Lung (tissue), 12 donors: ENCODE results near the gene SPON2. TPM values are rescaled to one million over a fixed set of nuclear protein-coding genes. Genes with fewer than 3 reads are reported as not detected.

ENCODE experiments used
- ATAC-seq: fragments of 200-7000 bp; cut with Tn5 transposase; one replicate; pipeline ENCODE4 v1.9.1; 2020; ENCODE audit warnings: moderate number of reproducible peaks; ENCODE audit not compliant: insufficient read depth, low FRiP score
- DNase-seq, 3 donors: peaks; one replicate each; pipeline ENCODE4 v3.0.0-alpha.2; 2013 to 2017
- H3K27ac ChIP-seq, 2 donors: one replicate each; pipeline ENCODE4 v1.5.1; 2013; ENCODE audit warnings: mild to moderate bottlenecking in 2 of 2, moderate library complexity in 2 of 2, control low read depth in 1 of 2, inconsistent platforms in 1 of 2, low read depth in 1 of 2, low read length in 1 of 2
- H3K27me3 ChIP-seq, 3 donors: one replicate each; pipeline ENCODE4 v1.5.1; 2013; ENCODE audit warnings: low read length in 2 of 3; ENCODE audit not compliant: control insufficient read depth in 3 of 3, insufficient read depth in 3 of 3
- H3K36me3 ChIP-seq, 4 donors: one replicate each; pipeline ENCODE4 v1.5.1; 2013; ENCODE audit warnings: low read length in 4 of 4, mild to moderate bottlenecking in 1 of 4, moderate library complexity in 1 of 4; ENCODE audit not compliant: control insufficient read depth in 4 of 4, insufficient read depth in 4 of 4
- H3K4me1 ChIP-seq, 5 donors: one replicate each; pipeline ENCODE4 v1.5.1; 2013; ENCODE audit warnings: low read length in 5 of 5, mild to moderate bottlenecking in 2 of 5, moderate library complexity in 1 of 5; ENCODE audit not compliant: control insufficient read depth in 5 of 5, insufficient read depth in 5 of 5
- H3K4me3 ChIP-seq: one replicate; pipeline ENCODE4 v1.5.1; 2013; ENCODE audit warnings: mild to moderate bottlenecking, control low read depth, moderate library complexity
- H3K9ac ChIP-seq, 2 donors: one replicate each; pipeline ENCODE4 v1.5.1; 2013; ENCODE audit warnings: low read length in 2 of 2, control low read depth in 1 of 2; ENCODE audit not compliant: insufficient read depth in 1 of 2
- H3K9me3 ChIP-seq, 4 donors: one replicate each; pipeline ENCODE4 v1.5.1; 2013; ENCODE audit warnings: low read length in 3 of 4, mild to moderate bottlenecking in 1 of 4, moderate library complexity in 1 of 4; ENCODE audit not compliant: control insufficient read depth in 4 of 4, insufficient read depth in 3 of 4
- WGBS, 2 donors: extraction: QIAGEN DNeasy Blood & Tissue Kit; methylation state at CpG; one replicate each; pipeline ENCODE4 v1.1.7; 2013; 5-methylcytosine and 5-hydroxymethylcytosine counted together
- polyA plus RNA-seq, 2 donors: library from polyadenylated mRNA; stranded (reverse); fragments of 200-250 nt; gene quantifications; one replicate each; pipeline ENCODE4 v1.2.1, GENCODE V29; 2013
- total RNA-seq, 2 donors: library from RNA; depleted of rRNA in 1 of 2; stranded (reverse); fragments of >200 nt in 1 of 2; gene quantifications; one replicate each; pipeline ENCODE4 v1.2.1, GENCODE V29; 2014 to 2021
- TF ChIP-seq, protein P1 (sequence below): IDR thresholded peaks from 2 replicates; pipeline ENCODE4 v1.5.1; 2012; ENCODE audit warnings: mild to moderate bottlenecking; ENCODE audit errors: control extremely low read depth, extremely low read depth
- donor health status: control.
- donor health status: control.
- donor health status: Bipolar disorder and iron deficiency.
- donor health status: healthy.
- donor health status: DM: yes; HTN: yes; CAD: no.

SPON2 gene
- total and polyA plus RNA-seq, 4 donors = 21.0 to 106 (median 68.5) TPM

DNA sequence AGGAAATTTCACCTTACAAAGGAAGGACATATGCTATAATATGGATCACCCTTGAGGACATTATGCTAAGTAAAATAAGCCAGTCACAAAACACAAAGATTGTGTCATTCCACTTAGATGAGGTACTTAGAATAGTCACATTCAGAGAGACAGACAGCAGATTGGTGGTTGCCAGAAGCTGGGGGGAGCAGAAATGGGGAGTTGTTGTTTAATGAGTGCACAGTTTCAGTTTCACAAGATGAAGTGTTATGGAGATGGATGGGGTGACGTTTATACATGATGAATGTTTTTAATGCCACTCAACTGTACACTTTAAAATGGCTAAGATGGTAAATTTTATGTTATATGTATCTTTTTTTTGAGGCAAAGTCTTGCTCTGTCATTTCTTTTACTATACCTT, 14.8 kb upstream of the SPON2 start:
- TF ChIP-seq, protein P1, sequence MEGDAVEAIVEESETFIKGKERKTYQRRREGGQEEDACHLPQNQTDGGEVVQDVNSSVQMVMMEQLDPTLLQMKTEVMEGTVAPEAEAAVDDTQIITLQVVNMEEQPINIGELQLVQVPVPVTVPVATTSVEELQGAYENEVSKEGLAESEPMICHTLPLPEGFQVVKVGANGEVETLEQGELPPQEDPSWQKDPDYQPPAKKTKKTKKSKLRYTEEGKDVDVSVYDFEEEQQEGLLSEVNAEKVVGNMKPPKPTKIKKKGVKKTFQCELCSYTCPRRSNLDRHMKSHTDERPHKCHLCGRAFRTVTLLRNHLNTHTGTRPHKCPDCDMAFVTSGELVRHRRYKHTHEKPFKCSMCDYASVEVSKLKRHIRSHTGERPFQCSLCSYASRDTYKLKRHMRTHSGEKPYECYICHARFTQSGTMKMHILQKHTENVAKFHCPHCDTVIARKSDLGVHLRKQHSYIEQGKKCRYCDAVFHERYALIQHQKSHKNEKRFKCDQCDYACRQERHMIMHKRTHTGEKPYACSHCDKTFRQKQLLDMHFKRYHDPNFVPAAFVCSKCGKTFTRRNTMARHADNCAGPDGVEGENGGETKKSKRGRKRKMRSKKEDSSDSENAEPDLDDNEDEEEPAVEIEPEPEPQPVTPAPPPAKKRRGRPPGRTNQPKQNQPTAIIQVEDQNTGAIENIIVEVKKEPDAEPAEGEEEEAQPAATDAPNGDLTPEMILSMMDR = no peak
- Histone ChIP-seq H3K36me3 (no peaks in the 10 kb centered on the region), H3K9me3 (no peaks in the 10 kb centered on the region), H3K9ac (no peak overlapping the region), H3K27ac (no peak overlapping the region), H3K4me3 (no peak overlapping the region), H3K4me1 (peaks cover 0 to 14% (median 11%) of the 10 kb centered on the region in 5 donors), H3K27me3 (no peaks in the 10 kb centered on the region)
- WGBS, 2 donors = 21 to 30% methylated on average over 1 of the region's 1 CpG
- ATAC-seq (no peak), DNase-seq (peak in 1 of 3 donors; percentile 57)

DNA sequence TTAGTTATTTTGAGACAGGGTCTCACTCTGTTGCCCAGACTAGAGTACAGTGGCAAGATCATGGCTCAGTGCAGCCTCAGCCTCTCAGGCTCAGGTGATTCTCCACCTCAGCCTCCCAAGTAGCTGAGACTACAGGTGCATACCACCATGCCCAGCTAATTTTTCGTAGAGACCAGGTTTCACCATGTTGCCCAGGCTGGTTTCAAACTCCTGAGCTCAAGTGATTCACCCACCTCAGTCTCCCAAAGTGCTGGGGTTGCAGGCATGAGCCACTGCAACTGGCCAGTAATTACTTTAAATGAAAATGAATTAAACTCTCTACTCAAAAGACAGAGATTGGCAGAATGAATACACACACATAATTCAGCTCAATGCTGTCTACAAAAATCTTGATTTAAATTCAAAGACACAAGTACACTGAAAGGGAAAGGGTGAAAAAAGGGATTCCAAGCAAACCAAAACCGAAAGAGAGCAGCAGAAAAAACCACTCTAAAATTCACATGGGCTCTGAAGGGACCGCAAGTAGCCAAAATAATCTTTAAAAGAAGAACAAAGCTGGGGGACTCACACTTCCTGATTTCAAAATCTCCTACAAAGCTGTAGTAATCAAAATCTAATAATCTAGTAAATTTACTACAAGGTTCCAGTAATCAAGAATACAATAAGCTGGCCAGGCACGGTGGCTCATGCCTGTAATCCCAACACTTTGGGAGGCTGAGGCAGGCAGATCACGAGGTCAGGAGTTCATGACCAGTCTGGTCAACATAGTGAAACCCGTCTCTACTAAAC, 11.8 kb upstream of the SPON2 start:
- Histone ChIP-seq H3K4me1 (peaks cover 0 to 7% (median 3%) of the 10 kb centered on the region in 5 donors), H3K9ac (peak overlapping the region in 1 of 2 donors; percentile 28), H3K4me3 (no peak overlapping the region), H3K9me3 (peaks cover 0 to 8% (median under 1%) of the 10 kb centered on the region in 4 donors), H3K36me3 (no peaks in the 10 kb centered on the region), H3K27ac (peak overlapping the region in 1 of 2 donors; percentile 47), H3K27me3 (no peaks in the 10 kb centered on the region)
- no peak for DNase-seq
- 37 to 56% methylated on average over 6 of the region's 6 CpGs for WGBS, 2 donors
- TF ChIP-seq, protein P1 = no peak
- no peak for ATAC-seq

DNA sequence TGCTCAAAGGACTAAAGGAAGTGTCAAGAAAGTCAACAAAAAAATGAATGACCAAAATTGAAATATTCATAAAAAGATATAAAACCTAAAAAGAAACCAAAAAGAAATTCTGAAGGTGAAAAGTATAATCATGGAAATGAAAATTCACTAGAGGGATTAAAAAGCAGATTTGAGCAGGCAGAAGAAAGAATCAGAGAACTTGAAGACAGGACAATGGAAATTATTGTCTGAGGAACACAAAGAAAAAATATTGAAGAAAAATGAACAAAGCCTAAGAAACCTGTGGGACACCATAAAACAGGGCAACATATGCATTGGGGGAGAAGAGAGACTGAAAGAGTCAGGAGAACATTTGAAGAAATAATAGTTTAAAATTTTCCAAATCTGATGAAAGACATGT, 9.9 kb upstream of the SPON2 start:
- Histone ChIP-seq H3K9ac (no peak overlapping the region), H3K27me3 (no peaks in the 10 kb centered on the region), H3K4me1 (peaks cover 0 to 6% (median 3%) of the 10 kb centered on the region in 5 donors), H3K27ac (no peak overlapping the region), H3K4me3 (no peak overlapping the region), H3K36me3 (no peaks in the 10 kb centered on the region), H3K9me3 (peaks cover 0 to 8% (median 2%) of the 10 kb centered on the region in 4 donors)
- TF ChIP-seq, protein P1 = no peak
- ATAC-seq = no peak
- DNase-seq = no peak

DNA sequence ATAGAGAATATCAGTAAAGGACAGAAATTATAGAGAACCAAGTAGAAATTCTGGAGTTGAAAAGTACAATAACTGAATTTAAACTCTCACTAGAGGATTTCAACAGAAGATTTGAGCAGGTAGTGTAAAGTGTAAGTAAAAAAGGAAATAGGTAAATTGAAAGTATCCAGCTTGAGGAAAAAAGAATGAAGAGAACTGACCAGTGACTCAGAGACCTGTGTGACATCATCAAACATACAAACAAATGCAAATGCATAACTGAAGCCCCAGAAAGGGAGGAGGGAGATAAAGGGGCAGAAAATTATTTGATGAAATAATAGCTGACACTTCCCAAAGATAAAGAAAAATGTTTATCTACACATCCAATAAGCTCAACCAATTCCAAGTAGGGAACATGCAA, 8.3 kb upstream of the SPON2 start:
- Histone ChIP-seq H3K4me1 (no peaks in the 10 kb centered on the region), H3K27ac (no peak overlapping the region), H3K4me3 (no peak overlapping the region), H3K9ac (no peak overlapping the region), H3K36me3 (no peaks in the 10 kb centered on the region), H3K27me3 (no peaks in the 10 kb centered on the region), H3K9me3 (peaks cover 0 to 8% (median 2%) of the 10 kb centered on the region in 4 donors)
- ATAC-seq (no peak), DNase-seq (no peak)
- TF ChIP-seq, protein P1 = no peak
